Neural progenitor cell (in vitro differentiated cells): ENCODE data around the gene PRKX. TPM values are rescaled to one million over a fixed set of nuclear protein-coding genes. Genes with fewer than 3 reads are reported as not detected.
"Not testable (repeated sequence)": the region's sequence is repeated elsewhere in the genome, so short reads cannot be mapped to it uniquely, and the experiment has no call there.

Experiments used
- DNase-seq: peaks from one replicate; pipeline ENCODE4 v3.0.0-alpha.2; 2016; ENCODE audit warnings: low spot score
- H2AFZ ChIP-seq: fragments of 200-600 bp; sonication (generic); replicated peaks from 2 replicates; pipeline ENCODE4 v1.6.1; 2016; ENCODE audit warnings: antibody characterized with exemption
- H3F3A ChIP-seq: fragments of 200-600 bp; sonication (generic); 2 replicates; pipeline ENCODE4 v1.6.1; 2016; ENCODE audit warnings: antibody characterized with exemption, low read depth
- H3K27ac ChIP-seq: fragments of 200-600 bp; sonication (generic); 2 replicates; pipeline ENCODE4 v1.5.1; 2016; ENCODE audit warnings: mild to moderate bottlenecking
- H3K27me3 ChIP-seq: fragments of 200-600 bp; sonication (generic); 2 replicates; pipeline ENCODE4 v1.6.1; 2016; ENCODE audit warnings: mild to moderate bottlenecking, moderate library complexity
- H3K36me3 ChIP-seq: fragments of 200-600 bp; sonication (generic); 2 replicates; pipeline ENCODE4 v1.5.1; 2016
- H3K4me1 ChIP-seq: fragments of 200-600 bp; sonication (generic); 2 replicates; pipeline ENCODE4 v1.6.1; 2016; ENCODE audit warnings: mixed run types
- H3K4me2 ChIP-seq: fragments of 200-600 bp; sonication (generic); 2 replicates; pipeline ENCODE4 v1.6.1; 2016
- H3K4me3 ChIP-seq: fragments of 200-600 bp; sonication (generic); 2 replicates; pipeline ENCODE4 v1.5.1; 2016
- H3K79me2 ChIP-seq: fragments of 200-600 bp; sonication (generic); 2 replicates; pipeline ENCODE4 v1.6.1; 2016; ENCODE audit warnings: low read depth
- H3K9ac ChIP-seq: fragments of 200-600 bp; sonication (generic); 2 replicates; pipeline ENCODE4 v1.6.1; 2016
- H3K9me3 ChIP-seq: fragments of 200-600 bp; sonication (generic); 2 replicates; pipeline ENCODE4 v1.5.1; 2016; ENCODE audit warnings: low read depth
- H4K20me1 ChIP-seq: fragments of 200-600 bp; sonication (generic); 2 replicates; pipeline ENCODE4 v1.6.1; 2016; ENCODE audit warnings: low read depth
- H3K27ac Mint-ChIP-seq: 3 replicates; pipeline ENCODE4 v1.8.0; 2021; ENCODE audit warnings: mixed read lengths
- H3K27me3 Mint-ChIP-seq: 2 replicates; pipeline ENCODE4 v1.8.0; 2022; ENCODE audit warnings: low read depth, mild to moderate bottlenecking, inconsistent platforms, moderate library complexity, mixed read lengths; ENCODE audit not compliant: insufficient read depth
- H3K36me3 Mint-ChIP-seq: 3 replicates; pipeline ENCODE4 v1.8.0; 2021; ENCODE audit warnings: mixed read lengths
- H3K4me1 Mint-ChIP-seq: 3 replicates; pipeline ENCODE4 v1.8.0; 2021; ENCODE audit warnings: mixed read lengths
- H3K4me3 Mint-ChIP-seq: 3 replicates; pipeline ENCODE4 v1.8.0; 2021; ENCODE audit warnings: mild to moderate bottlenecking, moderate library complexity, mixed read lengths
- H3K9me3 Mint-ChIP-seq: 3 replicates; pipeline ENCODE4 v1.8.0; 2020; ENCODE audit warnings: mixed read lengths
- CTCF ChIP-seq: fragments of 200-600 bp; sonication (generic); IDR thresholded peaks from 2 replicates; pipeline ENCODE4 v1.5.1; 2017; ENCODE audit warnings: antibody characterized with exemption, mild to moderate bottlenecking
- EZH2 ChIP-seq: fragments of 200-600 bp; sonication (generic); IDR thresholded peaks from 2 replicates; pipeline ENCODE4 v1.6.1; 2017; ENCODE audit warnings: antibody characterized with exemption, mild to moderate bottlenecking, moderate library complexity
- EZH2phosphoT487 ChIP-seq: fragments of 200-600 bp; sonication (generic); IDR thresholded peaks from 2 replicates; pipeline ENCODE4 v1.6.1; 2017; ENCODE audit warnings: antibody characterized with exemption
- total RNA-seq: library from RNA; depleted of rRNA; stranded (reverse); fragments of >200 nt; gene quantifications from 2 replicates; pipeline ENCODE4 v1.2.3, GENCODE V29; 2015; ENCODE audit warnings: low replicate concordance

The PRKX gene
- total RNA-seq, 1 donor from 2014 or later, result 14.6 TPM

- H3K79me2 ChIP-seq, result no peaks in the 10 kb centered on the region
- peaks cover 2% of the 10 kb centered on the region for H3K9me3 Mint-ChIP-seq
- no peak overlapping the region for H3K4me3 ChIP-seq
- H3K36me3 Mint-ChIP-seq, result peaks cover 48% of the 10 kb centered on the region
- no peak overlapping the region for H3K9ac ChIP-seq
- no peak for DNase-seq
- no peaks in the 10 kb centered on the region for H3K4me1 Mint-ChIP-seq
- no peaks in the 10 kb centered on the region for H3K27me3 ChIP-seq
- H3K4me3 Mint-ChIP-seq, result no peak overlapping the region
- no peaks in the 10 kb centered on the region for H3K36me3 ChIP-seq
- H3F3A ChIP-seq, result no peaks in the 10 kb centered on the region
- TF ChIP-seq EZH2 (no peak), CTCF (no peak), EZH2phosphoT487 (no peak)
- no peaks in the 10 kb centered on the region for H3K4me1 ChIP-seq
- no peak overlapping the region for H3K27ac ChIP-seq
- no peaks in the 10 kb centered on the region for H4K20me1 ChIP-seq
- no peak overlapping the region for H2AFZ ChIP-seq
- peaks cover 6% of the 10 kb centered on the region for H3K27me3 Mint-ChIP-seq
- H3K27ac Mint-ChIP-seq, result no peak overlapping the region
- no peak overlapping the region for H3K4me2 ChIP-seq
- H3K9me3 ChIP-seq, result no peaks in the 10 kb centered on the region
Observed at GRCh38 chrX:3669841-3670475, 43.5 kb downstream of the PRKX start.

GRCh38 chrX:3666975-3667374 is 46.5 kb downstream of the PRKX start:
- Mint-ChIP-seq H3K9me3 (no peaks in the 10 kb centered on the region), H3K36me3 (peaks cover 33% of the 10 kb centered on the region), H3K27ac (no peak overlapping the region), H3K27me3 (peaks cover 8% of the 10 kb centered on the region), H3K4me3 (no peak overlapping the region), H3K4me1 (no peaks in the 10 kb centered on the region)
- H3K9me3 ChIP-seq, result no peaks in the 10 kb centered on the region
- no peak overlapping the region for H3K4me3 ChIP-seq
- no peaks in the 10 kb centered on the region for H3K4me1 ChIP-seq
- H3F3A ChIP-seq, result no peaks in the 10 kb centered on the region
- no peak overlapping the region for H3K27ac ChIP-seq
- no peaks in the 10 kb centered on the region for H3K27me3 ChIP-seq
- TF ChIP-seq CTCF (no peak), EZH2phosphoT487 (no peak), EZH2 (no peak)
- H3K36me3 ChIP-seq, result no peaks in the 10 kb centered on the region
- no peaks in the 10 kb centered on the region for H4K20me1 ChIP-seq
- H3K4me2 ChIP-seq, result no peak overlapping the region
- H2AFZ ChIP-seq, result no peak overlapping the region
- DNase-seq, result no peak
- no peaks in the 10 kb centered on the region for H3K79me2 ChIP-seq
- H3K9ac ChIP-seq, result no peak overlapping the region

GRCh38 chrX:3664921-3665320 is 48.5 kb downstream of the PRKX start:
- no peaks in the 10 kb centered on the region for H3K27me3 ChIP-seq
- H2AFZ ChIP-seq, result no peak overlapping the region
- peaks cover 4% of the 10 kb centered on the region for H3K4me1 ChIP-seq
- H3K27ac ChIP-seq, result no peak overlapping the region
- peaks cover 2% of the 10 kb centered on the region for H3F3A ChIP-seq
- H3K4me1 Mint-ChIP-seq, result peaks cover 12% of the 10 kb centered on the region
- no peaks in the 10 kb centered on the region for H3K9me3 ChIP-seq
- H3K9ac ChIP-seq, result no peak overlapping the region
- H4K20me1 ChIP-seq, result no peaks in the 10 kb centered on the region
- no peaks in the 10 kb centered on the region for H3K36me3 ChIP-seq
- no peak overlapping the region for H3K27ac Mint-ChIP-seq
- H3K4me2 ChIP-seq, result no peak overlapping the region
- H3K9me3 Mint-ChIP-seq, result no peaks in the 10 kb centered on the region
- no peak for DNase-seq
- peaks cover 40% of the 10 kb centered on the region for H3K36me3 Mint-ChIP-seq
- TF ChIP-seq CTCF, result no peak
- no peak overlapping the region for H3K4me3 ChIP-seq
- peaks cover 8% of the 10 kb centered on the region for H3K27me3 Mint-ChIP-seq
- H3K79me2 ChIP-seq, result no peaks in the 10 kb centered on the region
- no peak overlapping the region for H3K4me3 Mint-ChIP-seq

GRCh38 chrX:3663576-3664250 is 49.7 kb downstream of the PRKX start:
- not testable (repeated sequence) for H2AFZ ChIP-seq, H3K4me2 ChIP-seq, H3K27me3 ChIP-seq, H3K4me1 ChIP-seq, DNase-seq, H3K79me2 ChIP-seq, H3K9me3 Mint-ChIP-seq, H3K27me3 Mint-ChIP-seq, H3F3A ChIP-seq, H3K36me3 ChIP-seq, H3K27ac ChIP-seq, H3K9ac ChIP-seq, H4K20me1 ChIP-seq, H3K4me3 Mint-ChIP-seq, H3K4me3 ChIP-seq, H3K27ac Mint-ChIP-seq, H3K9me3 ChIP-seq
- H3K36me3 Mint-ChIP-seq, result peaks cover 34% of the 10 kb centered on the region
- peaks cover 15% of the 10 kb centered on the region for H3K4me1 Mint-ChIP-seq
